ENCODE results near the gene ZNF488. TPM values are rescaled to one million over a fixed set of nuclear protein-coding genes. Genes with fewer than 3 reads are reported as not detected.

ZNF488 gene
- total and polyA plus RNA-seq, 2 donors (not counting 1 experiment from before 2014, with no cell fraction given) = 0.07 TPM; not detected in 1

- no peaks in the 10 kb centered on the region for H3K79me2 ChIP-seq (ENCODE audit: control insufficient read depth, insufficient read depth, low read length)
- no peak overlapping the region for H3K9ac ChIP-seq (ENCODE audit: insufficient read depth, low read length)
- H3K4me1 ChIP-seq (ENCODE audit: control insufficient read depth, extremely low read depth, insufficient read depth, low read length) = no peaks in the 10 kb centered on the region
- no peaks in the 10 kb centered on the region for H3K36me3 ChIP-seq (ENCODE audit: control insufficient read depth, insufficient read depth, low read length)
- no peak overlapping the region for H3K4me2 ChIP-seq (ENCODE audit: extremely low read depth, insufficient read depth, low read length)
- H4K20me1 ChIP-seq (ENCODE audit: control insufficient read depth, extremely low read depth, insufficient read depth, low read length) = no peaks in the 10 kb centered on the region
- no peak overlapping the region for H3K27ac ChIP-seq (ENCODE audit: insufficient read depth, low read length)
- TF ChIP-seq EZH2 (IDR thresholded peaks at IDR 0.05; ENCODE audit: low read length, missing control alignments) (no peak), CTCF (conservative IDR thresholded peaks at IDR 0.05 in 1 of 2, IDR thresholded peaks at IDR 0.05 in 1 of 2; ENCODE audit: low read depth in 1 of 2, low read length in 2 of 2) (no peak)
- no peak overlapping the region for H2AFZ ChIP-seq (ENCODE audit: low read length)
- peak in 1 of 2 donors; percentile 34 for DNase-seq (ENCODE audit: low read depth in 2 of 2)
- peaks cover 2% of the 10 kb centered on the region for H3K27me3 ChIP-seq (ENCODE audit: control insufficient read depth, insufficient read depth, low read length)
- no peaks in the 10 kb centered on the region for H3K9me3 ChIP-seq (ENCODE audit: control insufficient read depth, insufficient read depth, low read depth, low read length)
- no peak overlapping the region for H3K4me3 ChIP-seq (replicated peaks in 1 of 4; ENCODE audit: control extremely low read depth in 1 of 4, insufficient read depth in 1 of 4, low read depth in 3 of 4, low read length in 4 of 4)
Measured at GRCh38 chr10:47423476-47423875, 39.4 kb upstream of the ZNF488 start.

GRCh38 chr10:47421057-47421952 lies 37.2 kb upstream of the ZNF488 start:
- Histone ChIP-seq H3K79me2 (ENCODE audit: control insufficient read depth, insufficient read depth, low read length) (no peaks in the 10 kb centered on the region), H3K4me1 (ENCODE audit: control insufficient read depth, extremely low read depth, insufficient read depth, low read length) (no peaks in the 10 kb centered on the region), H3K9ac (ENCODE audit: insufficient read depth, low read length) (no peak overlapping the region), H2AFZ (ENCODE audit: low read length) (no peak overlapping the region), H3K27me3 (ENCODE audit: control insufficient read depth, insufficient read depth, low read length) (no peaks in the 10 kb centered on the region), H3K27ac (ENCODE audit: insufficient read depth, low read length) (no peak overlapping the region), H3K4me3 (replicated peaks in 1 of 4; ENCODE audit: control extremely low read depth in 1 of 4, insufficient read depth in 1 of 4, low read depth in 3 of 4, low read length in 4 of 4) (no peak overlapping the region), H4K20me1 (ENCODE audit: control insufficient read depth, extremely low read depth, insufficient read depth, low read length) (no peaks in the 10 kb centered on the region), H3K4me2 (ENCODE audit: extremely low read depth, insufficient read depth, low read length) (no peak overlapping the region), H3K36me3 (ENCODE audit: control insufficient read depth, insufficient read depth, low read length) (no peaks in the 10 kb centered on the region), H3K9me3 (ENCODE audit: control insufficient read depth, insufficient read depth, low read depth, low read length) (no peaks in the 10 kb centered on the region)
- no peak for TF ChIP-seq CTCF (conservative IDR thresholded peaks at IDR 0.05 in 1 of 2, IDR thresholded peaks at IDR 0.05 in 1 of 2; ENCODE audit: low read depth in 1 of 2, low read length in 2 of 2)
- peak; percentile 71 to 90 for DNase-seq (ENCODE audit: low read depth in 2 of 2)

GRCh38 chr10:47420305-47421056 lies 36.4 kb upstream of the ZNF488 start:
- H3K9ac ChIP-seq (ENCODE audit: insufficient read depth, low read length) = no peak overlapping the region
- H3K4me2 ChIP-seq (ENCODE audit: extremely low read depth, insufficient read depth, low read length) = no peak overlapping the region
- no peak overlapping the region for H3K4me3 ChIP-seq (replicated peaks in 1 of 4; ENCODE audit: control extremely low read depth in 1 of 4, insufficient read depth in 1 of 4, low read depth in 3 of 4, low read length in 4 of 4)
- no peak overlapping the region for H3K27ac ChIP-seq (ENCODE audit: insufficient read depth, low read length)
- TF ChIP-seq EZH2 (IDR thresholded peaks at IDR 0.05; ENCODE audit: low read length, missing control alignments) (no peak), CTCF (conservative IDR thresholded peaks at IDR 0.05 in 1 of 2, IDR thresholded peaks at IDR 0.05 in 1 of 2; ENCODE audit: low read depth in 1 of 2, low read length in 2 of 2) (no peak)
- no peaks in the 10 kb centered on the region for H3K79me2 ChIP-seq (ENCODE audit: control insufficient read depth, insufficient read depth, low read length)
- H3K27me3 ChIP-seq (ENCODE audit: control insufficient read depth, insufficient read depth, low read length) = no peaks in the 10 kb centered on the region
- no peak for DNase-seq (ENCODE audit: low read depth in 2 of 2)
- H3K9me3 ChIP-seq (ENCODE audit: control insufficient read depth, insufficient read depth, low read depth, low read length) = no peaks in the 10 kb centered on the region
- H3K36me3 ChIP-seq (ENCODE audit: control insufficient read depth, insufficient read depth, low read length) = no peaks in the 10 kb centered on the region
- no peaks in the 10 kb centered on the region for H4K20me1 ChIP-seq (ENCODE audit: control insufficient read depth, extremely low read depth, insufficient read depth, low read length)
- no peak overlapping the region for H2AFZ ChIP-seq (ENCODE audit: low read length)
- no peaks in the 10 kb centered on the region for H3K4me1 ChIP-seq (ENCODE audit: control insufficient read depth, extremely low read depth, insufficient read depth, low read length)
